Panc1 (cell line): ENCODE data around the gene TAB2.

Experiments used
- TCF7L2 ChIP-seq: IDR thresholded peaks from 2 replicates; pipeline ENCODE4 v1.6.1; 2011; ENCODE audit warnings: mild to moderate bottlenecking, low read depth, low read length, inconsistent platforms
- TF ChIP-seq, protein P1 (sequence below): fragments of 450-650 bp; IDR thresholded peaks from 2 replicates; pipeline ENCODE4 v1.5.1; 2017; ENCODE audit warnings: mild to moderate bottlenecking
- TF ChIP-seq, protein P2 (sequence below), 2 experiments: IDR thresholded peaks; 2 replicates each; pipeline ENCODE4 v1.6.1; 2011 to 2012; ENCODE audit warnings: low read depth in 2 of 2, control low read depth in 1 of 2, low read length in 1 of 2, mild to moderate bottlenecking in 1 of 2, moderate library complexity in 1 of 2; ENCODE audit not compliant: insufficient read depth in 1 of 2

DNA sequence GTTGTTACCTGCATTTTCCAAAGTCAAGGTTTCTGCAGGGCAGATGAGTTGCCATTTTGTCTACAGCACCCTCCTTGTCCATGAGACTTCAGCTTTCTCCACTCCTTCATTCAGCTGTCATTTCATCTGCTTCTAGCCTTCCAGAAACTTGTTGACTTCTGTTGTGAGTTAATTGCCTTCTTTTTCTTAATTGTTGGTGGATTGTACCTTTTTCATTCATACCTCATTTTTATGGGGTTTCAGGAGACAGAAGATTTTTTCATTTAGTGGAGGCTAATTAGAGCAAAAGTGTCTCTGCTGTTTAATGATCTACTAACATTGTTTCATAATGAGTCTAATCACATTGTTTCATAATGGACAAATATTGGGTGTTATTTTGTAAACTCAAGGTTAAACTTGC lies 75.0 kb downstream of the TAB2 start:
- TF ChIP-seq TCF7L2, result no peak
- TF ChIP-seq, protein P1, sequence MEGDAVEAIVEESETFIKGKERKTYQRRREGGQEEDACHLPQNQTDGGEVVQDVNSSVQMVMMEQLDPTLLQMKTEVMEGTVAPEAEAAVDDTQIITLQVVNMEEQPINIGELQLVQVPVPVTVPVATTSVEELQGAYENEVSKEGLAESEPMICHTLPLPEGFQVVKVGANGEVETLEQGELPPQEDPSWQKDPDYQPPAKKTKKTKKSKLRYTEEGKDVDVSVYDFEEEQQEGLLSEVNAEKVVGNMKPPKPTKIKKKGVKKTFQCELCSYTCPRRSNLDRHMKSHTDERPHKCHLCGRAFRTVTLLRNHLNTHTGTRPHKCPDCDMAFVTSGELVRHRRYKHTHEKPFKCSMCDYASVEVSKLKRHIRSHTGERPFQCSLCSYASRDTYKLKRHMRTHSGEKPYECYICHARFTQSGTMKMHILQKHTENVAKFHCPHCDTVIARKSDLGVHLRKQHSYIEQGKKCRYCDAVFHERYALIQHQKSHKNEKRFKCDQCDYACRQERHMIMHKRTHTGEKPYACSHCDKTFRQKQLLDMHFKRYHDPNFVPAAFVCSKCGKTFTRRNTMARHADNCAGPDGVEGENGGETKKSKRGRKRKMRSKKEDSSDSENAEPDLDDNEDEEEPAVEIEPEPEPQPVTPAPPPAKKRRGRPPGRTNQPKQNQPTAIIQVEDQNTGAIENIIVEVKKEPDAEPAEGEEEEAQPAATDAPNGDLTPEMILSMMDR, result no peak
- TF ChIP-seq, protein P2, sequence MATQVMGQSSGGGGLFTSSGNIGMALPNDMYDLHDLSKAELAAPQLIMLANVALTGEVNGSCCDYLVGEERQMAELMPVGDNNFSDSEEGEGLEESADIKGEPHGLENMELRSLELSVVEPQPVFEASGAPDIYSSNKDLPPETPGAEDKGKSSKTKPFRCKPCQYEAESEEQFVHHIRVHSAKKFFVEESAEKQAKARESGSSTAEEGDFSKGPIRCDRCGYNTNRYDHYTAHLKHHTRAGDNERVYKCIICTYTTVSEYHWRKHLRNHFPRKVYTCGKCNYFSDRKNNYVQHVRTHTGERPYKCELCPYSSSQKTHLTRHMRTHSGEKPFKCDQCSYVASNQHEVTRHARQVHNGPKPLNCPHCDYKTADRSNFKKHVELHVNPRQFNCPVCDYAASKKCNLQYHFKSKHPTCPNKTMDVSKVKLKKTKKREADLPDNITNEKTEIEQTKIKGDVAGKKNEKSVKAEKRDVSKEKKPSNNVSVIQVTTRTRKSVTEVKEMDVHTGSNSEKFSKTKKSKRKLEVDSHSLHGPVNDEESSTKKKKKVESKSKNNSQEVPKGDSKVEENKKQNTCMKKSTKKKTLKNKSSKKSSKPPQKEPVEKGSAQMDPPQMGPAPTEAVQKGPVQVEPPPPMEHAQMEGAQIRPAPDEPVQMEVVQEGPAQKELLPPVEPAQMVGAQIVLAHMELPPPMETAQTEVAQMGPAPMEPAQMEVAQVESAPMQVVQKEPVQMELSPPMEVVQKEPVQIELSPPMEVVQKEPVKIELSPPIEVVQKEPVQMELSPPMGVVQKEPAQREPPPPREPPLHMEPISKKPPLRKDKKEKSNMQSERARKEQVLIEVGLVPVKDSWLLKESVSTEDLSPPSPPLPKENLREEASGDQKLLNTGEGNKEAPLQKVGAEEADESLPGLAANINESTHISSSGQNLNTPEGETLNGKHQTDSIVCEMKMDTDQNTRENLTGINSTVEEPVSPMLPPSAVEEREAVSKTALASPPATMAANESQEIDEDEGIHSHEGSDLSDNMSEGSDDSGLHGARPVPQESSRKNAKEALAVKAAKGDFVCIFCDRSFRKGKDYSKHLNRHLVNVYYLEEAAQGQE (IDR thresholded peaks at IDR 0.05; ENCODE audit: insufficient read depth in 1 of 2, low read depth in 2 of 2, low read length in 1 of 2), result no peak
